CD4-positive, alpha-beta T cell treated with Interferon gamma for 1 hour (primary cell): ENCODE data around the gene TSC2.

Experiments used
- DNase-seq: peaks from one replicate; pipeline ENCODE4 v3.0.0-alpha.2; 2020

Gene TSC2

DNA sequence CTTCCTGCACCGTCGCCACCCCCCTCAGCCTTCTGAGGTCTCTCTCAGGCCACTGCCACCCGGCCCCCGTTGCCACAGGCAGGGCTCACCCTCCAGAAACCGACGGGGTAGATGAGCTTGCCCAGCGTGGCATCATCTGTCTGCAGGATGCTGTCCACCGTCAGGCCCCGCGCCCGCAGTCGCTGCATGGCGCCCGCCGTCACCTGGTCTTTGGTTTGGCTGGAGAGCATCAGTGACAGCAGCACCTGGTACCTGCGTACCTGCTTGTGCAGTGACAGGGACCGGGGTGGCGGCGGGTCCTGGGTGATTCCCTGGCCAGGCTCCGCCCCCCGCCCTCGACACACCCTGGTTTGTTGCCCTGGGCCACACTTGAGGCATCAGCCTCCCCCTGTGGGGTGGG lies 3.2 kb upstream of the TSC2 start:
- no peak for DNase-seq

DNA sequence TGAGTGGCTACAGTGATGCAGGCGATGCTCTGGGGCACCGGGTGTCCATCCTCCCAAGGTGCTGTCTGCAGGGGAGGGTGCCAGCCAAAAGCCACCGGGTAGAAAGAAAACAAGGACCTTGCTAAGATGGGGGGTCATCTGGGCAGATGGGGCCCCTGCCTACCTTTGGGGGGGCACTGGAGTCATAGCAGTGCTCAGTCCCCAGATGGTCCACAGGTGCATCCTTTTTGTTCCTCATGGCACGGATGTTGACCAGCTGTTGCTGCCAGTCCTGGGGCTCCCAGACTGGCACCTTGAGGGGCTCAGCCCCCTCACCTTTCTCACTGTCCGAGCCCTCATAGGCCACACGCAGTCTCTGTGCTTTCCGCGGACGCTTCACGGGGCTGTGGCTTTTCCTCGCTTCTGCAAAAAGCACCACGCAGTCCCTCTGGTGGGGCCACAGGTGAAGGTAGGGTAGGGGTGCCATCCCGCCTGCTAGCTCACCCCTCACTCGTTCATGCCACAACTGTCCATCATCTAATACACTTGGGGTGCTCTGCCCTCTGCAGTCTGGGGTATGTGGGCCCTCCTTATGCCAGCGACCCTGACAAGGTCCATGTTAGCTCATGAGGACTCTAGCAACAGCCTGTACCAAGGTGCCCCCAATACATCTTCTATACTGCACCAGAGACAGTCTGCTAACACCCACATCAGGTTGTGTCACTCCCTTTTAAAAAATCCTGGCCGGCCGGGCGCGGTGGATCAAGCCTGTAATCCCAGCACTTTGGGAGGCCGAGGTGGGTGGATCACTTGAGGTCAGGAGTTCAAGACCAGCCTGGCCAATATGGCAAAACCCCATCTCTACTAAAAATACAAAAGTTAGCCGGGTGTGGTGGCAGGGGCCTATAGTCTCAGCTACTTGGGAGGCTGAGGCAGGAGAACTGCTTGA lies 1.6 kb upstream of the TSC2 start:
- DNase-seq = no peak

DNA sequence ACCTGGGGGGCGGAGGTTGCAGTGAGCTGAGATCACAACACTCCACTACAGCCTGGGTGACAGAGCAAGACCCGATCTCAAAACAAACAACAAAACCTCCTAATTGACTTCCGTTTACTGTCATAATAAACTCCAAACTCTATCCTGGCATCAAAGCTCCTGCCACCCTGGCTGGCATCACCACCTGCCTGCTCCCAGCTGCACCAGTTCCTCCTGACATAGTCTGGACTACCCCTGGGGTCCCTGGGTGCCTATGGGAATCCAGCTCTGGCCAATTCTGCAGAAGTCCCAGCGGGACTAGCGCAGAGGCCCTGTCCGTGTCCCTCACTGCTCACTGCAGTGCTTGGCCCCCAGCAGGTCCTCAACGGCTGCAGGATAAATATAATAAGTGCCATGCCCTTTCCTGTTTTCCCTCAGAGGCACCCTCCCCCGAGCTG lies 874 bp upstream of the TSC2 start:
- no peak for DNase-seq

DNA sequence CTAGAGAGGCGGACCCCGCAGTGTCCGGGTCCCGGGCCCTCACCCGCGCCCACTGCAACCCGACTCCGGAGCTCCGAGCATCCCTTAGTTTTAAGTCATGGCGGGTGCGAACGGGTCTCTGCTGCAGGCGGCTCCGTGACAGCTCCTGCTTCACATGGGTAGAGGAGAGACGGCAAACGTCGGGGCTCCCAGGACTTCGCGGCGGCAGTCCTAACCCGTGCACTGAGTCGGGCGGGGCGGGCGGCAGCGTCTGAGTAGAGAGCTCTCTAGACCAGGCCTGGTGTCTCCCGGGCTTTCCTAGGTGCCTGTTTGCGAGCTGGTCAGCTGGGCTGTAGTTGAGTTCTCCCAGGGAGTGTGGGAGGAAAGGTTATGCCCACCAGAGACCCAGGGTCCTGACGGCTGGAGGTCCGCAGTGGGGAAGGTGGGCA lies 345 bp downstream of the TSC2 start:
- DNase-seq = no peak

DNA sequence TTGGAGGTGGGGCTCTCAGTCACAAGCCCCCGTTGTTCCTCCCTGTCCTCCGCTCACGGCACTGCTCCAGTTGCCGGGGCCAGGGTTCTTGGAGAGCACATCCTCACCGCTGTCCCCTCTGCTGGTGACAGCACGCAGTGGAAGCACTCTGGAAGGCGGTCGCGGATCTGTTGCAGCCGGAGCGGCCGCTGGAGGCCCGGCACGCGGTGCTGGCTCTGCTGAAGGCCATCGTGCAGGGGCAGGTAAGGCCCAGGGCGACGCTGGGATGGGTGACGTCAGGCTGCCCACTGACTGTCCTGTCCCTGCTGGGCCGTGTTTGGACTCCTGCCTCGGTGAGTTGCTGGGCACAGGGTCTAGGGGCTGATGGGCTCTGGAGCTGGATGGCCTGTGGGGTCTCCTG lies 5.4 kb downstream of the TSC2 start:
- DNase-seq = no peak

DNA sequence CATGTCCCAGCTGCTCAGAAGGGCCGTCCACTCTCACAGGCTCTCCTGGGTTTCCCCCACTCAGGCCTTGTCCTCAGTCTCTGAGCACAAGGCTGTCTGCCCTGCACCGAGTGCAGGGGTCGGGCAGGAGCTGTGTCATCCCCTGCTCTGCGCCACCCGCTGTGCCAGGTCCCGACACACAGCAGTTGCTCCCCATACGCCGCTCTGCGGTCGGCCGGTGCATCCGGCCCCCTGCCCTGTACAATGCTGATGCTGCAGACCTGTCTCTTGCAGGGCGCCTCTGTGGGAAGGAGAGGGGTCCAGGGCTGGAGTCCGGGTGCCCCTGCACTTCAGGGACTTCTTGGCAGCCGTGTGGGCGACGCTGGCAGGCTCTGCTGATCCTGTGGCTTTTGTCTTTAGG lies 6.1 kb downstream of the TSC2 start:
- no peak for DNase-seq

DNA sequence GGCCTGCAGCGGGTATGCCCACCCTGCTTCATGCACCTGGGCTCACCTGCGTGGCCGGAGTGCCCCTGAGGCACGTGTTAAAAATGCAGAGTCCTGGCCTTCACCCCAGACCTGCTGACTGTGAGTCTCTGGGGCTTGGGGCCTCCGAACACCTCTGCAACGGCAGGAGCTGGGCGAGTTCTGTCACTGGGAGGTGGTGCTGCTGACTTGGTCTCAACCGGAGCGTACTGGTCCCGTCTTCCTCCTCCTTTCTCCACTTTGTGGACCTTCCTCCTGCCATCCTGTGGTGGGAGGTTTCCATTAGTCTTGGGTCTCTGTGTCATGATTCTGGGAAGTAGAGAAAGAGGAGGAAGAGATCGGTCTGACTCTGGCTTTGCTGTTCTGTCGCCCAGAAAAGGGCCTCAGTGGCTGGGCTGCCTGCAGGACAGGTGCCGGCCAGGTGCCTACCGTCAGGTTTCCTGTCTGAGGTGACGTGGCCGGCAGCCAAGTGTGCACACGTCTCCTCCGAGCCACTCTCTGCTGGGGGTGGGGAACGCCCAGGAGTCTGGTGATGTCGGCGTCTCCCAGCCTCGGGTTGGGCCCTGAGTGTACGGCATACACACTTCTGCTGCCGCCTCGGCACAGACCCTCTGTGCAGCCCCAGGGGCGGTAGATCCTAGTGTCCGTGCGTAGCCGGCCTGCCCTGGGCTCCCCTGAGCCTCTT lies 6.9 kb downstream of the TSC2 start:
- no peak for DNase-seq

DNA sequence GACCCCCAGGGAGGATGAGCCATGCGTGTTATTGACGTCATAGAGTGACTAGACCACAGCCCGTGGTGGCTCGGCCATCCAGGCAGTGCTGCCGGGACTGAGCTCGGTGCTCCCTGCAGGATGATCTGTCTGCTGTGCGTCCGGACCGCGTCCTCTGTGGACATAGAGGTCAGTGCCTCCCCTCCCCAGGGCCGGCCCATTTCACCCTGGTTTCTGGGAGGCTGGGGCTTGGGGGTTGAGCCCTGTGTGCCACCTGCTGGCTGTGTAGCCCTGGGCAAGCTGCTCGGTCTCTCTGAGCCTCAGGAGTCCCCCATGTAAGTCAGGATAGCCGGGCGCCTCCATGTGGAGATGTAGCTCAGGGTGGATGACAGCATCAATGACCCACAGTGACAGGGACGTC lies 8.3 kb downstream of the TSC2 start:
- DNase-seq = no peak

DNA sequence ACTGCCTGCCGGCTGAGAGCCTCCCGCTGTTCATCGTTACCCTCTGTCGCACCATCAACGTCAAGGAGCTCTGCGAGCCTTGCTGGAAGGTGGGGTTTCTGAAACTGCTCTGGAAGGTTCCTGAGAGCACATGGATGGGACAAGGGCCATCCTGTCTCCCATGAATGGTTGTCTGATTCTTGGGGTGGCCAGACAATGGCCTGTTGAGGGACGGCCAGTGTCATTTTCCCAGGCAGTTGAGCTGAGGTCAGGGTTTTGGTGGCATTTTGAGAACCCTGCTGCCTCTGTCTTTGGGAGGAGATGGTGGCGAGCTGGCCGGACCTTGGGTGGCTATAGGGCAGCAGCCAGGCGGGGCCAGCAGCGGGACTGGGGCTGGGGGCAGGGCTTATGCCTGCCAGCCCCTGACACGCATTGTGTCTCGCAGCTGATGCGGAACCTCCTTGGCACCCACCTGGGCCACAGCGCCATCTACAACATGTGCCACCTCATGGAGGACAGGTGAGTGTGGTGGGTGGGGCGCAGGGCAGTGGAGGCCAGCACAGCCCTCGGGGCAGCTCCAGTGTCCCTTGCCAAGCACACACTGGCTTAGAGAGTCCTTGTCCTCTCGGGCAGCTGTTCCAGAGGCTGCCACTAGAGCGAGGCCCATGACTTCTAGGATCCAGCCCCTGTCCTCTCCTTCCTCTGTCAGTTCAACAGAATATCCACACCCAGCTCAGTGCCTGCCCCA lies 9.1 kb downstream of the TSC2 start:
- DNase-seq = no peak

DNA sequence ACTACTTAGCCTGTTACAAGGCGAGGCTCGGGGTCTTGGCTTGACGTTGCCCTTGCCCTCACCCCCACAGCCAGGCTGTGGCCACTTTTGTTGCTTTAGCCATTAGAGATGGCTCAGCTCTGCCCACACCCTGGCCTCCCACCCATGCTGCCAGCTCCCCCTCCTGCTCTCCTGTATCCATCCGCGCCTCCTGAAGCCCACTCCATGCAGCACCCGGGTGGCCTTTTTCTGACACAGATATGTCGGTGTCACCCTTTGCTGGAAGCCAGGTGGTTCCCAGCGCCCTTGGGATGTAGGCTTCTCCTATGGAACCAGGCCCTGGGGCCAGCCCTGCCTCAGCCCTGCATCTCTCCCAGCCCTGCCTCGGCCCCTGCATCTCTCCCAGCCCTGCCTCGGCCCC lies 9.7 kb downstream of the TSC2 start:
- DNase-seq = no peak

DNA sequence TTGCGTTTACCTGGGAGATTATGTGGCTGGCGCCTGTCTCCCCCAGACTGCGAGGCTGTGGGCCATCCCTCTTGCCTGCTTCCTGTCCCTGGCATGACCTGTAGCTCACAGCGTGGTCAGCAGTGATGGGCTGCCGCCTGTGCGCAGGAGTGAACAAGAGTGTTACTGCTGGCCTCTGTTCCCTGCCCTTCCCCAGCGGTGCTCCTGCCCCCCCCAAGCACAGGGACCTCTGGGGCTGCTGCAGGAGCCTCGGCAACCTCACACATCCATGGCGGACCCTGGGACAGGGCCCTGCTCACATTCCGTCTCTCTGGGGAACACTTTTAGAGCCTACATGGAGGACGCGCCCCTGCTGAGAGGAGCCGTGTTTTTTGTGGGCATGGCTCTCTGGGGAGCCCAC lies 10.6 kb downstream of the TSC2 start:
- DNase-seq = no peak

DNA sequence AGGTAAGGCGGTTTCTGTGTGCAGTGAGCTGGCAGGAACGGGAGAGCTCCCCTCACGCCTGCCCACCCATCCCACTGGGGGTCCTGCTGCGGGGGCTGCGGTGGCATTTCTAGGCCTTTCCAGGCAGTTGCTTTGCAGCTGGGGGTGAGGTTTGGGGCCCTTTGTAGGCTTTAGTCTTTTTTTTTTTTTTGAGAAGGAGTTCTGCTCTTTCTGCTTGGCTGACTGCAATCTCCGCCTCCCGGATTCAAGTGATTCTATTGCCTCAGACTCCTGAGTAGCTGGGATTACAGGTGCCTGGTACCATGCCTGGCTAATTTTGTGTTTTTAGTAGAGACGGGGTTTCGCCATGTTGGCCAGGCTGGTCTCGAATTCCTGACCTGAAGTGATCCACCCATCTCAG lies 11.1 kb downstream of the TSC2 start:
- DNase-seq = no peak

DNA sequence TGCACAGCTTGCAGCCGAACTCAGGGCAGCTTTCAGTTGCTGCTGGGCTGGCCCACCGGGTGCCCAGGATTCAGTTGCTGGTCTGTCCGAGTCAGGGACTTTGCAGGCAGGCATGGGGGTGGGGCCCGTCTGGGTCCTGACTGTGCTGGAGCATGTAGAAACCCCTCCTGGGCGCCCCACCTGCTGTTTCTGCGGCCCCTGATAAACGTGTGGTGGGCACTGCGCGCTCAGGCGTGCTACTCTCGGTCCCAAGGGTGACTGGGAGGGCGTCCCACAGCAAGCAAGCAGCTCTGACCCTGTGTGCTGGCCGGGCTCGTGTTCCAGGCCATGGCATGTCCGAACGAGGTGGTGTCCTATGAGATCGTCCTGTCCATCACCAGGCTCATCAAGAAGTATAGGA lies 12.6 kb downstream of the TSC2 start:
- DNase-seq = no peak

DNA sequence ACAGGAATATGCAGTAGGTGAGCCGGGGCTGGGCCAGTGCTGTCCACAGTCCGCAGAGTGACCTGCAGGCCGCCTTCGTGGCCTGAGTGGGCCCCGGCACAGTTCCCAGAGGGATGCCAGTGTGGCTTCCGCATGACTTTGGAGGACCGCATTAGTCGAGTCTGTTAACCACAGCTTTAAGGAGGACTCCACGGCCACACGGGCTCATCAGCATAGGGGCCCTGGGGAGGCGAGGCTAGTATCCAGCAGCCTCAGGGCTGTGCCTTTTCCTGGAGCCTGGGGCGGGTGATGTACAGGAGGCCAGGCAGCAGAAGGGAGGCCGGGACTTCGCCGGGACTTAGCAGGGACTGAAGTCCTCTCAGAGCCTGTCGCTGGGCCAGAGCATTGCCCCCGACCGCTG lies 13.2 kb downstream of the TSC2 start:
- DNase-seq = no peak

DNA sequence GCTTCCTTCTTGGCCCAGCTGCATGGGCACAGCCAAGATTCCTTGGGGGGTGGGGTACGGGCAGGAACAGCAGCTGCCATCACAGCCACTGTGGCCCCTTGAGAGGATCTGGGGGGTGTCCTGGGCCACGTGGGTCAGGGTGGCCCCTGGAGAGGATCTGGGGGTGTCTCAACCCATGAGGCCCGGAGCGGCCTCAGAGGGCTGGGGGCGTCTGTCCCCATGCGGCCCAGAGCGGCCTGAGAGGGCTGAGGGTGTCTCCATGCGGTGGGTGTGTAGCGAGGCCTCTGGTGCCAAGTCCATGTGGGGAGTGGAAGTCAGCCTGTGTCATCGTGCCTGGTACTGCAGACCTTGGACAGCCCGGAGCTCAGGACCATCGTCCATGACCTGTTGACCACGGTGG lies 13.7 kb downstream of the TSC2 start:
- DNase-seq = no peak

DNA sequence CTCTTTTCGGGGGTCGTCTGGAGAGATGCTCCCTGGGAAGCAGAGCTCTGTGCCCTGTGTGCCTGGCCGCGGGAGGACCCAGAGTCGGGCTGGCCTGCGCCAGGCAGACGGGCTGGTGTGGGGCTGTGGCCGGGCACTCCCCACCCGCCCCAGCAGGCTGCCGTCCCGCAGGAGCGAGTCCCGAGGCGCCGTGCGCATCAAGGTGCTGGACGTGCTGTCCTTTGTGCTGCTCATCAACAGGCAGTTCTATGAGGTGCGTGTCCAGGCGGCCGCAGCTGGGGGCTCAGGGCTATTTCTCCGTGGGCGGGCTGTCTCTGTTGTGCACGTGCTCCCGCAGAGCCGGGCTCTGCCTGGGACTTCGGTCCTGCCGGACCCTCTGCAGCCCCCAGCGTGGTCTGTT lies 15.0 kb downstream of the TSC2 start:
- no peak for DNase-seq

DNA sequence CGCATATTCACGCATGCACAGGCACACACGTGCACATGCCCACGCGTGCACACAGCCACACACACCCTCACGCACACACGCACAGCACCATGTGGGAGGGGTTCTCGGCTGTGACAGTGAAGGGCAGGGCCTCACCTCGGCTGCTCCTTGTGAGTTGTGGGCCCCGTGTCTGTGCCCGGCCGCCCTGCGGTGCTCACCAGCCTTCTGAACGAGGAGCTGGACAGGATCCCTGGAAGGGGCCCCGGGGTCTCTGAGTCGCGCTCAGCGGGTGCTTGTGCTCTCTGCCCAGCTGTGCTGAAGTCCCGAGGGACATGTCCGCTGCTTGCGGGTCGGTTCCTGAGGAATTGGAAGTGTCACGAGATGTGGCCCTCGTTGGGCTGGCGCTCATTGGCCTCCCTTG lies 16.1 kb downstream of the TSC2 start:
- DNase-seq = no peak

DNA sequence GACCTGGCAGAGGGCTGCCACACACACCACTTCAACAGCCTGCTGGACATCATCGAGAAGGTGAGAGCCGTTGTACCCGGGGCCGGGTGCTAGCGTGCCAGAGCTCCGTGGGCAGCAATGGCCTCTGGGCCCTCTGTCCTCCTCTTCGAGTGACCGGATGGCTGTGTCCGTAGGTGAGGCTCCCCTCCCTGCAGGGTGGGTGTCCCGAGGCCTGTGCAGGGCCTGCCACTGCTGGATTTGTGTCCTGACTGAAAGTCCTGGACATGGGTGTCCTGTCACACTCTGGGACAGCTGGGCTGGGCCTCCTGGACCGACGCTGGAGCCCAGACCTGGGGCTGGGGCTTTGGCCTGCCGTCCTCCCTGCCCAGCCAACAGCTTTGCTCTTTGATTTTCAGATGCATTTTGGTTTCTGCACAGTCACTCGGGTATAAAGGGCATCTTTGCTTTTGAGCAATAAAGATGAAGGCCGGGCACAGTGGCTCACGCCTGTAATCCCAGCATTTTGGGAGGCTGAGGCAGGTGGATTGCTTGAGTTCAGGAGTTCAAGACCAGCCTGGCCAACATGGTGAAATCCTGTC lies 16.7 kb downstream of the TSC2 start:
- DNase-seq = no peak

DNA sequence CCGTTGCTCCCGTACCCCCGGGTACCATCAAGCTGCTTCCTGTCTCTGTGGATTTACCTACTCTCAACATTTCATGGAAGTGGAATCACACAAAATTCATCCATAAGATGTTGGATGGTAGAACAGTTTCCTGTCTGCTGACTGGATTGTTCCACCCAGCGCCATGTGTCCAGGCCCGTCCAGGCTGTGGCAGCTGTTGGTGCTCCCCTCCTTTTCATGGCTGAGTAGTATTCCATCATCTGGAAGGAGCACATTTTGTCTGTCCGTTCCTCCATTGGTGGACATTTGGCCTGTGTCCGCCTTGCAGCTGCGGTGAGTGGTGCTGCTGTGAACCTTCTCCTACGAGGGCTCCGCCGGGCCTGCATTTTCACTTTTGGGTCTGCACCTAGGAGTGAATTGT lies 18.4 kb downstream of the TSC2 start:
- DNase-seq = no peak

DNA sequence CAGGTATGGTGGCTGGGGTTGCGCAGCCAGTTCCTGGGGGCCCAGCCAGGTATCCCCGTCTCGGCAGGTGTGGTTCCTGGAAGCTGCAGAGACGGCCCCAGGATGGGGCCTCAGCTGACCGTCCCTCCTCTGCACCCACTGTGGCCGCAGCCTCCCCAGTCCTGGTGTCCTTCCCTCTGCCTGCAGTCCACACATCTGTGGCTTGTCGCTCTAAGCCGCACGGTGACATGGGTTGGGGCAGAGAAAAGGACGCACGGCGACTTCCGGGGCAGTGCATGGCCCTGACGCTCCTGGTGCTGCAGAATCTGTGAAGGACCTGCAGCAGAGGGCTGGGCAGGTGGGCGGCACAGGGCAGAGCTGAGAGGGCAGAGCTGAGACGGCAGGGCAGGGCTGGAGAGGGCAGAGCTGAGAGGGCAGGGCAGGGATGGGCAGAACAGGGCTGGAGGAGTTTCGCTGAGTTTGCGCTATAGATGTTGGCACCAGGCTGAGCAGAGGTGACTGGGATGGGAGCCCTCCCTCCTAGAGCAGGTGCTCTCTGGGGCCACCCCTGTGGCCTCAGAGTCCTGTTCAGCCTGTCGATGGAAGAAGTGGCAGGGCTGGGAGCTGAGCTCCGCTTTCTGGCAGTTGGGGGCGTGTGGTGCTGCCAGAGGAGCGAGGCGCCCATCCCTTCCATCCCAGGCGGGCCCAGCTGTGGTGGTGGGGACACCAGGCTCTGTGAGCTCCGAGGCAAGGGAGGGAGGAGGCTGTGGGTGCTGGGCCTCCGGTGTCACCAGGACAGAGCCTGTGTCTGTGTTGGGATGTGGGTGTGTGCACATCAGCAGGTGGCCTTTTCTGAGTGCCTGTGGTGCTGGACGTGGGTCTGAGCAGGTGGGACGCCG lies 23.0 kb downstream of the TSC2 start:
- no peak for DNase-seq

DNA sequence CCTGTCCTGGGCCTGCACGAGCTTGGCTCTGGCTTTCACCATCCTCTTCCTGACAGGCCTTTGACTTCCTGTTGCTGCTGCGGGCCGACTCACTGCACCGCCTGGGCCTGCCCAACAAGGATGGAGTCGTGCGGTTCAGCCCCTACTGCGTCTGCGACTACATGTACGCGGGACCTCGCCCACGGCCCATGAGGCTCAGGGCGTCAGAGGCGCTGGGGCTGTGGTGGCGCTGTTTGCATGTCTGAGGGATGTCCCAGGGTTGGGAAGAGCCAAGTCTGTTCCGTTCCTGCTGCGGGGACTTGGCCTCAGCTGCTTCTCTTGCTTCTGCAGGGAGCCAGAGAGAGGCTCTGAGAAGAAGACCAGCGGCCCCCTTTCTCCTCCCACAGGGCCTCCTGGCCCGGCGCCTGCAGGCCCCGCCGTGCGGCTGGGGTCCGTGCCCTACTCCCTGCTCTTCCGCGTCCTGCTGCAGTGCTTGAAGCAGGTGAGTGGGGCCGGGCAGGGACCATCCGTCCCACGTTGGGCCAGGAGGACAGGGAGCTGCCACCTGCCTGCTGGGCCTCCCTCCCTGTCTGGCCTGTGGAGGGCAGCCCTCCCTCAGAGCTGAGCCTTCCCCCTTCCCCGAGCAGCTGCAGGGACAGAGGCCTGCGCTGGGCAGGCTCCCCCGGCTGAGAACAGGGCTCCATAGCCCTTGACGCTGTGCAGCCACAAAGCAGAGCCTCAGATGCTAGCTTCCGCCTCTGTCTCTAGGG lies 23.8 kb downstream of the TSC2 start:
- no peak for DNase-seq

DNA sequence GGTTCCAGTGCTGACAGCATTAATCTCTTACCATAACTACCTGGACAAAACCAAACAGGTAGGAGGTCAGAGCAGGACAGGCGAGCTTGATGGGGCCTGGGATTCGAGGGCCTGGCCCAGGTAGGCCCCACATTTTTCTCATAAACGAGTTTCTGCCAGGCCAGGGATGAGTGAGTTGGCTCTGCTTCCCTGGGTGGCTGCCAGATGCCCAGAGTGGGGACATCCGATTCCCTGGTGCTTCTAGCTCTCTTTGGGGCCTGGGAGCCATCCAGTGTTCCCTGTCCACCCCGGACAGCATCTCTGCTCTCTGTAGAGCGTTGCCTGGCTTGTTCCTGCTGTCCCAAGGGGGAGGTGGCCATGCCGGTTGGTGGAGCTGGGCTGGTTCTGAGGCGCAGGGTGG lies 25.1 kb downstream of the TSC2 start:
- DNase-seq = no peak
